PC-3 (cell line): ENCODE results near the gene SPEF1. TPM values are rescaled to one million over a fixed set of nuclear protein-coding genes. Genes with fewer than 3 reads are reported as not detected.

ENCODE experiments used
- ATAC-seq: fragments of 200-7000 bp; cut with Tn5 transposase; 2 replicates; pipeline ENCODE4 v1.9.1; 2020; ENCODE audit warnings: mild to moderate bottlenecking, moderate library complexity
- BruUV-seq: library from RNA; stranded (reverse); fragments of 400-500 nt; replicated peaks from 2 replicates; lab custom pipeline; 2021; lab: Mats Ljungman, UMichigan
- CTCF ChIA-PET: fragments of 300-600 bp; sonication (Branson Sonifier 250); formaldehyde crosslinking; loops from one replicate; lab custom pipeline; 2022; ENCODE audit warnings: antibody characterized with exemption; lab: Charles Lee
- POLR2A ChIA-PET: fragments of 300-600 bp; sonication (Branson Sonifier 250); formaldehyde crosslinking; loops from one replicate; lab custom pipeline; 2022; ENCODE audit warnings: antibody characterized with exemption; ENCODE audit not compliant: unreplicated experiment; lab: Charles Lee
- DNase-seq: peaks from one replicate; pipeline ENCODE4 v3.0.0-alpha.2; 2015
- H2AFZ ChIP-seq: fragments of 300-600 bp; sonication (generic); 2 replicates; pipeline ENCODE4 v1.6.0; 2016; ENCODE audit warnings: antibody characterized with exemption, low read length
- H3F3A ChIP-seq: fragments of 300-600 bp; sonication (generic); one replicate; pipeline ENCODE4 v1.6.0; 2017; ENCODE audit warnings: antibody characterized with exemption, low read length, control low read depth, mild to moderate bottlenecking; ENCODE audit not compliant: unreplicated experiment
- H3K27ac ChIP-seq: fragments of 300-600 bp; sonication (generic); 2 replicates; pipeline ENCODE4 v1.5.1; 2016; ENCODE audit warnings: mild to moderate bottlenecking, low read length
- H3K27me3 ChIP-seq: fragments of 300-600 bp; sonication (generic); 2 replicates; pipeline ENCODE4 v1.6.1; 2016; ENCODE audit warnings: low read length, mixed read lengths
- H3K36me3 ChIP-seq: fragments of 300-600 bp; sonication (generic); 2 replicates; pipeline ENCODE4 v1.6.1; 2016; ENCODE audit warnings: low read depth, mixed run types, low read length, mixed read lengths
- H3K4me1 ChIP-seq: fragments of 300-600 bp; sonication (generic); 2 replicates; pipeline ENCODE4 v1.5.1; 2016; ENCODE audit warnings: low read length; ENCODE audit not compliant: insufficient read depth
- H3K4me2 ChIP-seq: fragments of 300-600 bp; sonication (generic); 2 replicates; pipeline ENCODE4 v1.6.0; 2016; ENCODE audit warnings: low read length
- H3K4me3 ChIP-seq: fragments of 300-600 bp; sonication (generic); 2 replicates; pipeline ENCODE4 v1.5.1; 2016; ENCODE audit warnings: mild to moderate bottlenecking, low read length, mixed read lengths
- H3K79me2 ChIP-seq: fragments of 300-600 bp; sonication (generic); 2 replicates; pipeline ENCODE4 v1.6.1; 2017; ENCODE audit warnings: low read length, mixed read lengths
- H3K9ac ChIP-seq: fragments of 300-600 bp; sonication (generic); 2 replicates; pipeline ENCODE4 v1.6.0; 2016; ENCODE audit warnings: mild to moderate bottlenecking, low read length
- H3K9me2 ChIP-seq: fragments of 300-600 bp; sonication (generic); replicated peaks from 2 replicates; pipeline ENCODE4 v1.6.1; 2016; ENCODE audit warnings: mixed run types, low read length, mixed read lengths
- H3K9me3 ChIP-seq: fragments of 300-600 bp; sonication (generic); 2 replicates; pipeline ENCODE4 v1.6.1; 2016; ENCODE audit warnings: low read length, mixed read lengths
- H4K20me1 ChIP-seq: fragments of 300-600 bp; sonication (generic); 2 replicates; pipeline ENCODE4 v1.6.1; 2016; ENCODE audit warnings: low read length, mixed read lengths
- CTCF ChIP-seq: fragments of 300-600 bp; sonication (generic); conservative IDR thresholded peaks from 2 replicates; pipeline ENCODE4 v1.5.1; 2017; ENCODE audit warnings: antibody characterized with exemption, low read depth, mild to moderate bottlenecking, low read length
- EZH2 ChIP-seq: fragments of 300-600 bp; sonication (generic); IDR thresholded peaks from one replicate; pipeline ENCODE4 v1.6.1; 2017; ENCODE audit warnings: antibody characterized with exemption, mild to moderate bottlenecking, low read length; ENCODE audit not compliant: unreplicated experiment
- EZH2phosphoT487 ChIP-seq: fragments of 300-600 bp; sonication (generic); IDR thresholded peaks from 2 replicates; pipeline ENCODE4 v1.6.1; 2018; ENCODE audit warnings: mild to moderate bottlenecking, antibody characterized with exemption, low read length, borderline replicate concordance
- intact Hi-C: fragments of 100-400 bp; cut with micrococcal nuclease; formaldehyde crosslinking; loops from 2 replicates; pipeline ENCODE4 v1.9.0; 2023
- total RNA-seq: library from RNA; depleted of rRNA; stranded (reverse); fragments of >200 nt; gene quantifications from 2 replicates; pipeline ENCODE4 v1.2.3, GENCODE V29; 2014

The SPEF1 gene
- total RNA-seq, 1 experiment from 2014 or later = 2.0 TPM

GRCh38 chr20:3821996-3822395, 40.7 kb upstream of the SPEF1 start:
- H3K9me2 ChIP-seq = no peaks in the 10 kb centered on the region
- no peaks in the 10 kb centered on the region for H4K20me1 ChIP-seq
- peaks cover 29% of the 10 kb centered on the region for H3K36me3 ChIP-seq
- H3K4me2 ChIP-seq = peak overlapping the region; percentile 92
- peaks cover 27% of the 10 kb centered on the region for H3K4me1 ChIP-seq
- BruUV-seq = no TSS peak
- H2AFZ ChIP-seq = no peak overlapping the region
- DNase-seq (no peak), ATAC-seq (no peak)
- H3K4me3 ChIP-seq = peak overlapping the region; percentile 85
- no peaks in the 10 kb centered on the region for H3K9me3 ChIP-seq
- peaks cover 22% of the 10 kb centered on the region for H3K79me2 ChIP-seq
- CTCF ChIA-PET = interaction anchor here (1.5 kb wide), 1 partner anchor 41 kb away, joined by 6 read pairs; the partner anchor contains the start of gene SPEF1
- no peaks in the 10 kb centered on the region for H3F3A ChIP-seq
- POLR2A ChIA-PET = no interaction called here
- TF ChIP-seq EZH2phosphoT487 = no peak
- TF ChIP-seq CTCF = no peak
- no peak for TF ChIP-seq EZH2
- no peak overlapping the region; the same call in 1 of the 2 replicates for H3K9ac ChIP-seq
- no peaks in the 10 kb centered on the region for H3K27me3 ChIP-seq
- intact Hi-C loops = loop anchor here (2.0 kb wide), 3 partner anchors 25 to 33 kb away; partner anchors contain the start of genes CDC25B and MAVS
- no peak overlapping the region for H3K27ac ChIP-seq

GRCh38 chr20:3820901-3821727, 39.9 kb upstream of the SPEF1 start:
- H3K9ac ChIP-seq = peak overlapping the region; percentile 95
- no peaks in the 10 kb centered on the region for H4K20me1 ChIP-seq
- intact Hi-C loops = loop anchor here (1.0 to 2.0 kb wide), 5 partner anchors 10 to 34 kb away; partner anchors contain the start of genes CDC25B and MAVS
- H3K79me2 ChIP-seq = peaks cover 22% of the 10 kb centered on the region
- peak; percentile 34 for DNase-seq
- H3K27ac ChIP-seq = peak overlapping the region; percentile 94
- peaks cover 26% of the 10 kb centered on the region for H3K36me3 ChIP-seq
- no peak for TF ChIP-seq EZH2
- TF ChIP-seq CTCF = no peak
- TF ChIP-seq EZH2phosphoT487 = no peak
- H3F3A ChIP-seq = no peaks in the 10 kb centered on the region
- H3K27me3 ChIP-seq = no peaks in the 10 kb centered on the region
- no peaks in the 10 kb centered on the region for H3K9me3 ChIP-seq
- H3K4me1 ChIP-seq = peaks cover 27% of the 10 kb centered on the region
- peak overlapping the region; percentile 85 for H2AFZ ChIP-seq
- H3K4me2 ChIP-seq = peak overlapping the region; percentile 92
- TSS peak; percentile 68 for BruUV-seq
- no peak for ATAC-seq
- ChIA-PET CTCF (interaction anchor here (1.2 to 1.5 kb wide), 2 partner anchors 35 to 40 kb away, joined by 6 to 13 read pairs; partner anchors contain the start of genes CENPB and SPEF1), POLR2A (interaction anchor here (0.6 to 1.1 kb wide), 3 partner anchors 10 to 71 kb away, joined by 4 to 11 read pairs (median 4); partner anchors contain the start of gene CENPB)
- no peaks in the 10 kb centered on the region for H3K9me2 ChIP-seq
- H3K4me3 ChIP-seq = peak overlapping the region; percentile 85
